Activated T-helper 1 cell treated with anti-CD3 and anti-CD28 coated beads, Interleukin-2, amount 50 U/mL, for 16 hours (primary cell): Measurements from ENCODE around the gene ATP2A1.
"Not testable (repeated sequence)": the region's sequence is repeated elsewhere in the genome, so short reads cannot be mapped to it uniquely, and the experiment has no call there.

Experiments used
- DNase-seq, 2 donors: peaks; one replicate each; pipeline ENCODE4 v3.0.0-alpha.2; 2020; ENCODE audit warnings: low read depth in 1 of 2, low spot score in 1 of 2

Gene ATP2A1

DNA sequence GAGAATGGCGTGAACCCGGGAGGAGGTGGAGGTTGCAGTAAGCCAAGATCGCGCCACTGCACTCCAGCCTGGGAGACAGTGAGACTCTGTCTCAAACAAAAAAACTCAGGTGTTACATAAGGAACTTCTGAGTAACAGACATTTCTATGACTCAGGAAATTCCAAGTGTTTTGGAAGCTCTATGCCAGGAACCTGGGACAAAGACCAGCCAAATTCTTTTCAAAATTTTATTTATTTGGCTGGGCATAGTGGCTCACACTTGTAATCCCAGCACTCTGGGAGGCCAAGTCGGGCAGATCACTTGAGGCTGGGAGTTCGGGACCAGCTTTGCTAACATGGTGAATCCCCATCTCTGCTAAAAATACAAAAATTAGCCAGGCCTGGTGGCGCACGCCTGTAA, 19.9 kb upstream of the ATP2A1 start:
- no peak for DNase-seq

DNA sequence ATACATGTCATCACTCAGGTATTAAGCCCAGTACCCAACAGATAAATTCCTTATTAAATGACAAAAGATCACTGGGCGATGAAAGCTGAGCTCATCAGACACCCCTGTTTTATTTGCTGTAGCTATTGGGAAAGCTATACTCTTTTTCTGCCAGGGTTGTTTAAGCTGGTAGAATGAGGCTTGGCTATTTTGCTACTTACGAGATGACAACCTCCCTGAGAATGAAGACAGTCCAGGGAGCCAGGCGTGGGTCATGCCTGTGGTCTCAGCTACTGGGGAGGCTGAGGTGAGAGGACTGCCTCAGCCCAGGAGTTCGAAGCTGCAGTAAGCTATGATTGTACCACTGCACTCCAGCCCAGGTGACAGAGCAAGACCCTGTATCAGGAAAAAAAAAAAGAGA, 19.0 kb upstream of the ATP2A1 start:
- no peak for DNase-seq

DNA sequence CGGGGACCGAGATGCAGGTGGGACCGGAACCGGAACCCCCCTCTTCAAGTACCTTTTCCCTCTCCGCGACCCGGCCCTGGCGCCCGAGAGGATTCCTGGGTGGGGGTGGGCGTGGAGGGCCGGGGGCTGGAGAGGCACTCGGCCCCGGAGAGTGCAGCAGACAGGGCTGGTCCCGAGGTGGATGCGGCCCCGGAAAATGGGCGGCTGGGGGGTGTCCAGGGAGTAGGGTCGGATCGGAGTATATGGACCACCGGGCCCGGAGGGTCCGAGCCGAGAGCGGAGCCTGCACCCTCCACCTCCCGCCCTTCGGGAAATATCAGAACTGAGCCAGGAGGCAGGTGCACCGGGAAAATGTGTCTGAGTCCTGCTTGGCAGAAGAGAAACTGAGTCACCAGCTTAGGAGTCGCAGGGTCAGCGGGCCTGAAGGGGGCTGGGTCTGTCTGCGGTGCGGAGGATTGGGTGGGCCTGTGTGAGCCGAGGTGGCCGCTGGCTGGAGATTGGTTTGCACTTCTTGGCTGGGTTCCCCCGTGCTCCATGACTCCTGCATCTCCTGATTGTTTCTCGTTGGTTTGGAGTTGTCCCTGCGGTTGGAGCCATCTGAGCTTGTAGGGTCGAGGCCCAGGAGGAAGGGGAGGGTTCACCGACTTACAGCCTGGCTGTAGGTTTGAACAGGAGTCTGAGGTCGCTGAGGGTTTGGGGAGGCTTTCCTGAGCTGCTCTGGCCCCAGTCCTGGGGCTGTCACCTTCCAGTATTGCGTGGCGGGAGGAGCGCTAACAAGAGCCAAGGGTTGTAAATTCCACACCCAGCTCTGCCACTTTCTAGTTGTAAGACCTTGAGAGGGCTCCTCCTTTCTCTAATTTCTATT, 14.1 kb upstream of the ATP2A1 start:
- no peak for DNase-seq

DNA sequence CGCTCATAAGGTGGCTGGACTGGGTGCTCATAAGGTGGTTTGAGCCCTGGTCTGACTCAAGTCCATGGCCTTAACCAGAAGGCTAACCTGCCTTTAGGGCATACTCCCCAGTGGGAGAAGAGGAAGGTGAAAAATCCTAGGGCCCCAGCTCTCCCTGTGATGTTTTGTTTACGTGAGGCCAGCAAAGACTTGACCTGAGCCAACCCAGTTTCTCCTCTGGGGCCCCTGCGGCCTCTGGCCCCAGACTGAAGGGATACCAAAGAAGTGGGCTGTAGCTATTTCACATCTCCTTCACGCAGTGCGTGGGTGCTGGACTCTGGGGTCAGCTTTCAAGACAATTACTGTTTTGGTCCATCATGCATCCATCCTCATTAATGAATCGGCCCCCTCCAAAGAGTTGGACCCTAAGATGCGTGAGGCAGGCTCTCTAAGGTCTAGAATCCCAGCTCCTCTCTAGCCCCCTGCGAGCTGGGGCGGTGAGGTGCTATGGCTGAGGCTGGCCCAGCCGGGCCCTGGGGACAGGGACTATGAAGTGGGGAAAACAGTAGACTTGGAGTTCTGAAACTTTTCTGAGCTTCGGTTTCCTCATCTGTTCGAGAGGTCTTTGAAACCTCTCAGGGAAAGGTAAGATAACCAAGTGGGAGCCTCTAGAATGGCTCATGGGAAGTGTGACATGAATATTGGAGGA, 13.1 kb upstream of the ATP2A1 start:
- DNase-seq = no peak

DNA sequence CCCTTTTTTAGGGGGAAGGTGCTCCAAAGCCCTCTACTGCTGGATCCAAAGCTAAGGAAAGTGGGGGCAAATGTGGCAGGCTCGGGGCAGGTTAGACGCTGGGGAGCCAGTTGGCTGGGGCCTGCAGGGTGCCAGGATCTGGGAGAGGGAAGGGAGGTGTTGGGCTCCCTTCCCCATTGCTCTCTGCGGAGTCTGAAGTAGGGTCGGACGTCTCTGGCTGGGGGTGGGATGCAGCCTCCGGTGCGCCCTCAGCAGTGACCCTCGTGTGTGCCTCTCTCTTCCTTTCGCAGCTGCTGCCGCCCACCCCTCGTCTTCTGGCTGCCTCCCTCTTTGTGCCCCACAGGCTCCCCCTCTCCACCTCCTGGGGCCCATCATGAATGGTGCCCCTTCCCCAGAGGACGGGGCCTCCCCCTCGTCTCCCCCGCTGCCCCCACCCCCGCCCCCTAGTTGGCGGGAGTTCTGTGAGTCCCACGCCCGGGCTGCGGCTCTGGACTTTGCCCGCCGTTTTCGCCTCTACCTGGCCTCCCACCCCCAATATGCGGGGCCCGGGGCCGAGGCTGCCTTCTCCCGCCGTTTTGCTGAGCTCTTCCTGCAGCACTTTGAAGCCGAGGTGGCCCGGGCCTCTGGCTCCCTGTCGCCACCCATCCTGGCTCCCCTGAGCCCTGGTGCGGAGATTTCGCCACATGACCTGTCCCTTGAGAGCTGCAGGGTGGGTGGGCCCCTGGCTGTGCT, 12.4 kb upstream of the ATP2A1 start:
- DNase-seq = no peak

DNA sequence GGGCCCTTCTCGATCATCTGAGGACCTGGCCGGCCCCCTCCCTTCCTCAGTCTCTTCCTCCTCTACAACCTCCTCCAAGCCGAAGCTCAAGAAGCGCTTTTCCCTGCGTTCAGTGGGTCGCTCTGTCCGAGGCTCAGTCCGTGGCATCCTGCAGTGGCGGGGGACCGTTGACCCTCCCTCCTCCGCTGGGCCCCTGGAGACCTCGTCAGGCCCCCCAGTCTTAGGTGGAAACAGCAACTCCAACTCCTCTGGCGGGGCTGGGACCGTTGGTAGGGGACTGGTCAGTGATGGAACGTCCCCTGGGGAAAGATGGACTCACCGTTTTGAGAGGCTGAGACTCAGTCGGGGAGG, 11.9 kb upstream of the ATP2A1 start:
- no peak for DNase-seq

DNA sequence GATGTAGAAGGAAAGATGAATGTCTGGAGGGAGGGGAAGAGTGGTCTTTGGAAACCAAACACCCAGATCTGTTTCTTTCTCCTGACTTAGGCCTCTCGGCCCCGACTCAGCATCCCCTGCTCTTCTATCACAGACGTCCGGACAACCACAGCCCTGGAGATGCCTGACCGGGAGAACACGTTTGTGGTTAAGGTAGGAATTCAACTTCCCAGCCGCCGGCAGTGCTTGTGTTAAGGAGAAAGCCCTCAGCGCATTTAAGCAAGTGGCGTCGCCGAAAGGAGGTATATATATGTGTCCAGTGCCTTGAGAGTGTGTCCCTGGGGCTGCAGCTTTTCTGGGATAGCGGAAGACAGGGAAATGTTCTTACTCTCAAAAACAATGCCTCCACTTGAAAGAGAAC, 11.0 kb upstream of the ATP2A1 start:
- no peak for DNase-seq

DNA sequence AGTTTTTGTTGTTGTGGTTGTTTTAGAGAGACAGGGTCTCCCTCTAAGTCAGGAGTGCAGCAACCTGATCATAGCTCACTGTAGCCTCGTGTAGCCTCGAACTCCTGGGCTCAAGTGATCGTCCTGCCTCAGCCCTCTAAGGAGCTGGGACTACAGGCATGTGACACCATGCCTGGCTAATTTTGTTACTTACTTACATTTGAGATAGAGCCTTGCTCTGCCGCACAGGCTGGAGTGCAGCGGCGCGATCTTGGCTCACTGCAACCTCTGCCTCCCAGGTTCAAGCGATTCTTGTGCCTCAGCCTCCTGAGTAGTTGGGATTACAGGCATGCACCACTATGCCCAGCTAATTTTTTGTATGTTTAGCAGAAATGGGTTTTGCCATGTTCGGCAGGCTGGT, 10.6 kb upstream of the ATP2A1 start:
- not testable (repeated sequence) for DNase-seq

DNA sequence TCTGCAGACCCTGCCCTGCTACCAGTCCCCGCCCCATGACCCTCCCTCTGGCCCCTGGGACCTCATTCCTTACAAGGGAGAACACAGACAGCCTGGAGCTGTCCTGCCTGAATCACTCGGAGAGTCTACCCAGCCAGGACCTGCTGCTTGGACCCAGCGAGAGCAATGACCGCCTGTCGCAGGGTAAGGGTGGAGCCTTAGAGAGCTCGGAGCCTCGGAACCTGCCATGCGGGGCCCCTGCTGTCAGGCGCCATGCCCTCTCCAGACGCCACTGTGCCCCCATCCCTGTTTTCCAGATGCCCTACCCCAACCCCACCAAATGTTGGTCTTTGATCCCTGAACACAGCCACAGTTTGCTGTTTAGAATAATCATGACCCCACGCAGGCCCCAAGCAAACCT, 9.1 kb upstream of the ATP2A1 start:
- no peak for DNase-seq

DNA sequence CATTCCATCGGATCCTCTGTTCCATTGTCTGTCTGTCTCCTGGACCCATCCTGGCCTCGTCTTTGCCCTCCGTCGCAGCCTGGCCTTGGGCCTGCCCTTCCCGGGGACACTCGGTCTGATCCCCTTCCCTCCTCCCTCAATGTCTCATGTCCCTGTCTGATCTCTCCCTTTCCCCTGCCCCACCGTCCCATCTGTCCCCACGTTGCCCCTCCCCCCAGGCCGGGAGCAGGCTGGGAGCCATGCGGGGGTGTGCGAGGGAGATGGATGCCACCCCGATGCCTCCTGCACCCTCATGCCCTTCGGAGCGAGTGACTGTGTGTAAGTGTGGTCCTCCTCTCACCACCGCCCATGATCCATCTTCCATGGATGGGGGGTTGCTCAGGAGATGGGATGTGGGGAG, 5.3 kb upstream of the ATP2A1 start:
- no peak for DNase-seq

DNA sequence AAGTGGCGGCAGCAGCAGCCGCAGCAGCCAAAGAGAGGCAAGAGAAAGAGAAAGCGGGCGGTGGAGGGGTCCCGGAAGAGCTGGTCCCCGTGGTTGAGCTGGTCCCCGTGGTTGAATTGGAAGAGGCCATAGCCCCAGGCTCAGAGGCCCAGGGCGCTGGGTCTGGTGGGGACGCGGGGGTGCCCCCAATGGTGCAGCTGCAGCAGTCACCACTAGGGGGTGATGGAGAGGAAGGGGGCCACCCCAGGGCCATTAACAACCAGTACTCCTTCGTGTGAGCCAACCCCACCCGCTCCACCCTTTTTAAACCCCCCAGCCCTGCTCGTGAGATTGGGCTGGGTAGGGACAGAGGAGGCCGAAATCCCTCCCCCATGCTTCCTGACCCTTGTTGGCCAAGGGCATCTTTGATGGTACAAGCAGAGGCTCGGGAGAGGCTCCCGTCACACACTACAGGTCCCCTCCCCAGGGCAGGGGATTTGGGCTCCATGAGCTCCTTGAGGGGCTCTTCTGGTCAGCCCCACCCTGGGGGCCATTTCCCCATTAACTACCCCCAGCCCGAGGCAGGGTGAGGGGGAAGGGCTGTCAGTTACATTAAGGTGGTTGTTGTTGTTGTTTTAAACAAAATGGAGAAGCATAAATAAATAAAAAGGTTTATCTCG, 4.6 kb upstream of the ATP2A1 start:
- DNase-seq = peak; percentile 23 to 53

DNA sequence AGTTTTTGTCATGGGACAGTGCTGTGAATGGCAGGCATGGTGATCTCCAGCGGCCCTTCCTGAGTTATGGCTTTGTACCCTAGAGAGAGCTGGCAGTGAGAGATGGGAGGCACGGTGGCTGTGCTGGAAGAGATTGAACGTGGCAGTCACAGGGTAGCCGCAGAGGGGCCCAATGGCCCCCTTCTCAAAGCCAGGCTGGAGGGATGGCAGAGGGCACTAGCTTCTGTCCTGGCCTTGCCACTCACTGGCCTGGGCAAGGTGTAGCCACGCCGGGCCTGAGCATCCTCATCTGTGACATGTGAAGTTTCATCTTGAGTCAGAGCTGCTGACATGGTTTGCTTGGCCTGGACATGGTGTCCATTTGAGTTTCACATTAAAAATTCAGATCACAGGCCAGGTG, 3.9 kb upstream of the ATP2A1 start:
- no peak for DNase-seq

DNA sequence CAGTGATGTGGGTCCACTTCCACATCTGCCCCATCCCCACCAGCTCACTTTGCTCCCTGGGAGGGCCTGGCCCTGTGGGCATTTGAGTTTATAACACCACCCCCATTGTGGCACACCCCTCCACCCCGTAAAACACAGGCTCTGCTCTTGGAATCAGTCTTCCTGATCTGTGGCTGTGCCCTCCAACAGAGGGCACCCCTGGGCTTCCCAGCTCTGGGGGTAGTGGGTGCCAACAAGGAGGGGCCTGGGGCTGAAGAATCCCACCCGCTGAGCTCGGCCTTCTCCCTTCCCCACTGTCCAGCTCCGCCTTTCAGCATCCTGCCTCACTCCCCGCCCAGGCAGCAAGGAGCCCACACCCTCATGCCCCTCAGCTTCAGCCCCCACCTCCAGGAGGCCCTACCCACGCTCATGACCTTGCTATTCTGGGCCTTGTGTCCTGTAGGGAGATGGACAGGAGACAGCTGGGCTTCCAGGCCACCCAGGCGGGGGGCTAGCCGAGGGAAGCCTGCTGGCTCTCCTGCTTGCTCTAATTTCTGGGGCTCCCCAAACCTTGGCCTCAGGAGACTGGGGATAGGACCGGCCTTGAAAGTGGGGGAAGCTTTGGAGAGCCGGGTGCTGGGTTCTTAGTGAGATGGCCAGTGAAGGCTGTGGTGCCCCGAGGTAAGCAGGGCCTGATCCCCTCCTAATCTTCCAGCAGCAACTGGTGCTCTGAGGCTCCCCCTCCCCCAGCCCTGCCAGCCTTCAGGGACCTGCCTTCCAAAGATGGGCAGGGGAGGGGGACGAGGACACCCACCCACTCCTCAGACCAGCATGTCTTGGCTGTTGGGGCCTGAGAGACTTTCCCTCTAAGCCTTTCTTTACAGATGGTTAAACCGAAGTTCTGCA, 2.9 kb upstream of the ATP2A1 start:
- DNase-seq = no peak

DNA sequence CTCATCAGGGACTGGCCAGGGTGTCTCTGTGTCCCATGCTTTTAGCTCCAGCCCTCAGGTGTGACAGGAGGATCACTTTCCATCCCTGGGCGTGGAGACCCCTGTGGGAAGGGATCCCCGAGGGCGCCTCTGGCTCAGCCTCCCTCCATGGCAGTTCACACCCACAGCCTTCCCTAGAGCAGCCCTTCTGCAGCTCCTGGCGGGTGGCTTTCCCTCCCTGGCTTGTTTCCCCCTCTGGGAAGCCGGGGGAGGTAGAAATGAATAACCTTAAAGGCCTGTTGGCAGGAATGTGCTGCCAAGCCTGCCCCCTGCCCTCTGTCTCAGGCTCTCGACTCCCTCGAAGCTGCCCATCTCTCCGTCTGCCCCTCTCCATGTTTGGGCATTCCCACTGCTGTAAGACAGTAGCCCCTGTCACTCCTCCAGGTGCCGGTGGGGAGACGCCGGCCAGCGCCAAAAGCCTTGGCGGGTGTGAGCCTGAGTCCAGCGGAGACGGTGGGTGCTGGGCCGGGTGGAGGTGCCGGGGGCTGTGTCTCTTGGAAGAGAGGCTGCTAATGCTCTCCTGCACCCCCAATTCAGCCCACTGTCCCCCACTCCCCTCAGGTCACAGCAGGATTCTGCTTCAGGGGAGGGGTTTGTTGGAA, 2.1 kb upstream of the ATP2A1 start:
- no peak for DNase-seq

DNA sequence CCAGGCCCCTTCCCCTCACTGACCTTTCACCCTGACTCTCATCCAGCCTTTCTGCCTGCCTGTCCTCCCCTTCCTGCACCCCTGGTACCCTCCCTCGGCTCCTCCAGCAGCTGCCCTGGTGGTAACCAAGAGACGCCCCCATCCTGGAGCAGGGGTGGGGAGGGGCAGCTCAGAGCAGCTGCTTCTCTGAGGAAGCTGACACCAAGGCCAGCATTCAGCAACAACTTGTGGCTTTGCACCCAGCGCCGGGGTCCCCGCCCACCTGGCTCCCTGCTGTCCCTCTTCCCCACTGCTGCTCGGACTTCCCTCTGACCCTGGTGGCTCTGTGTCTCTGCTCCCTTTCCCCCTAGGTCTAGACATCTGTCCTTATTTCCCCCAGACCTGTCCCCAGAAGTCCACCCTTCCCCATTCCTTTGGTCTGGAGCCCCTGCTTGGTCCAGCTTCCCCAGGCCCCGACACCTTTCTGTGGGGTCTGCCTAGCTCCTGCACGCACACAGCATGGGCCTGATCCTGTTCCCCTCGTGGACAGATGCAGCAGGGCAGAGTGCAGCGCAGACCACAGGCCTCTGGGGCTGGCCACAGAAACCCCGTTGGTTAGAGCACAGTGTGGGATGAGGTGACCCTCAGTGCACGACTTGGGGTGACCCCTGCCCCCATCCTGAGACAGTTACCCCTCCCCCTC, 1.2 kb upstream of the ATP2A1 start:
- DNase-seq = no peak

DNA sequence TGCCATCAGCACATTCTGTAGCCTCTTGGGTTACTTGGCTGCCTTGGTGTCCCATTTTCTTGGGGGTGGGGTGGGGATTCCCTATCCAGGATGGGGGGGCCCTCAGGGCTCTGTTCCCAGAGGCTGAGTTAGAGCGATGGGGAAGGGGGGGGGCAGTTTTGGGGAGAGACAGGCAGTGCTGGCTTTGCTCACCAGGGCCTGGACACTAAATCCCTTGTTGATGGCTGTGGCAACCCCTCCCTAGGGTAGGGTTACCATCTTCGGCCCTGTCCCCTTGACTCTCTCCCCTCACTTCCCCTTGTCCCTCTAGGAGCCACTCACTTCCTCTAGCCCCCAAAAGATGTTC, 660 bp upstream of the ATP2A1 start:
- DNase-seq = no peak

DNA sequence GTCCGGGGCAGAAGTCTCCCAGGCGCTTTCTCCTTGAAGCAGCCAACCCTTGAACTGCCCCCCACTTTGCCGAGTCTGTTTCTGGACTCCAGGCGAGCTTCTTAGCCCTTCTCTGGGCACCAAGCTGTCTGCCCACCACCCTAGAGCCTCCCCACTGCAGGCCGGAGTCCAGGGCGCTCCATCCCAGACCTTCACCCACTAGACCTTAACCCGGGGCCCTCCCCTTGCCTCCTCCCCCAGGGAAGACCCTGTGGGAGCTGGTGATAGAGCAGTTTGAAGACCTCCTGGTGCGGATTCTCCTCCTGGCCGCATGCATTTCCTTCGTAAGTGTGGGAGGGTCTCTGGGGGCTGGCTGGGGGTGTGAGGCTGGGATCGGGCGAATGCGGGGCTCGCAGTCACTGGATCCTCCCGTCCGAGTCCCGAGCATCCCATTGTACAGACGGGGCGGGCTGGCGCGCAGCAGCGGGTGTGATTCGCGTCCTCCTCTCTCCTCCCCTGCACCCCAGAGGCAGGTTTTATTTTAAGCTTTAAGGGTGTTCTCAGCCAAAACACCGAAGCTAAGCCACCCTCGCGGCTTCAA, 1.1 kb downstream of the ATP2A1 start:
- DNase-seq = no peak

DNA sequence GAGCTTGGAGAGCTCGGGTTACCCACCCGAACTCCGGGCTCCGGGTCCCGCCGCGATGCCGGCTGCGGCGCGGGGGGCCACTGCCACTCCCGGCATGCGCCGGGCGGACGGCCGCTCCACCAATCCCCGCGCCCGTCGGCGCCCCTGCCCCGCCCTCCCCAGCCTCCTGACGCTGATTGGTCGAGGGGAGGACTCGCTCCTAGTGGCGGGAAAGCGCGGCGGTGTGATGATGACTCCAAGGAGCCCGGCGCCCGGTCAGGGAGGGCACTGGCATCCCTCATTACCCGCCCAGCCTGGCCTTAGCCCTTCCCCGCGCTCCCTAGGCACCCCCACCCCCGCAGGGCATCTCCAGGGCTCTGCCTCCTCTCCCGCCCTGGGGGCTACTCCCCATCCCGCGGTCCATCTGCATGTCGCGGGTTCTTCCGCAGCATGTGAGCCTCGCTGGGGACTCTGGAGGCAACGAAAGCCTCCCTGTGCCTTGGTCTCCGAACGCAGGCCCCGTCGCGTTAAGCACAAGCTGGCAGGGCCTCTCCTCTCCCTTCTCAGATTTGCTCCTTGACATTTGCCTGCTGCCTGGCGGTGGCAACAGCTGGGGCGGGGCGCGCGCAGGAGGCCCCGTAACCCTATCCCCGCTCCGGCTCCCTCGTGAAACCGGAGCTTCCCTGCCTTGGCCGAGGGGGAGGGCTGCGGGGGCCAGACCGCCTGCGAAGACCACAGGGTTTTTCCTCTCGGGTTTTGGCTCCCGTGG, 1.7 kb downstream of the ATP2A1 start:
- peak; percentile 76 to 85 for DNase-seq

DNA sequence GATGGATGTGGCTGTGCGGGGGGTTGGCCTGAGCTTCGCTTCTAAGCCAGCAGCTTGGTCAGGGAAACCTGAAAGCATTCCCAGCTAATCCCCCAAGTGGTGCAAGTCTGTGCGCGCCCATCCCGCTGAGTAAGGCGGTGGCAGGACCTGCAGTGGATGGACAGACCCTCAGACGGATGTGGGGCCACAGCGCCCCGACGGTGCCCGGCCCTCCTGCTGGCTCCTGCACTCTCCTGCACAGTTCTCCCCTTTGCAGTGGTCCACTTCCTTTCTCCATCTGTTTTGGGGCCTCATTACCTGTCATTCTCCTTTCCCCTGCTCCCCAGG, 2.3 kb downstream of the ATP2A1 start:
- no peak for DNase-seq
